KMS-11 (cell line): ENCODE results near the gene ZMAT5.

ENCODE experiments used
- H2AFZ ChIP-seq: fragments of 200-600 bp; sonication (generic); 2 replicates; pipeline ENCODE4 v1.6.1; 2016; ENCODE audit warnings: antibody characterized with exemption, mixed run types, low read depth
- H3K27ac ChIP-seq: fragments of 200-600 bp; sonication (generic); 2 replicates; pipeline ENCODE4 v1.6.1; 2016; ENCODE audit warnings: mild to moderate bottlenecking, mixed run types
- H3K27me3 ChIP-seq: fragments of 200-600 bp; sonication (generic); 2 replicates; pipeline ENCODE4 v1.6.1; 2017; ENCODE audit warnings: mild to moderate bottlenecking, low read depth, mixed run types, moderate library complexity; ENCODE audit not compliant: insufficient read depth
- H3K36me3 ChIP-seq: fragments of 200-600 bp; sonication (generic); 2 replicates; pipeline ENCODE4 v1.6.1; 2017; ENCODE audit warnings: mild to moderate bottlenecking, mixed run types; ENCODE audit not compliant: insufficient read depth
- H3K4me1 ChIP-seq: fragments of 200-600 bp; sonication (generic); 2 replicates; pipeline ENCODE4 v1.6.1; 2016; ENCODE audit warnings: mild to moderate bottlenecking, low read depth, mixed run types; ENCODE audit not compliant: poor library complexity, severe bottlenecking
- H3K4me2 ChIP-seq: fragments of 200-600 bp; sonication (generic); 2 replicates; pipeline ENCODE4 v1.7.0; 2016; ENCODE audit warnings: mild to moderate bottlenecking, mixed run types
- H3K4me3 ChIP-seq: fragments of 200-600 bp; sonication (generic); IDR thresholded peaks from 2 replicates; pipeline ENCODE4 v1.6.1; 2017; ENCODE audit warnings: low read depth, low read length, mixed read lengths; ENCODE audit not compliant: insufficient read depth
- H3K79me2 ChIP-seq: fragments of 200-600 bp; sonication (generic); 2 replicates; pipeline ENCODE4 v1.6.1; 2016; ENCODE audit warnings: low read depth, mixed run types; ENCODE audit not compliant: insufficient read depth
- H3K9ac ChIP-seq: fragments of 200-600 bp; sonication (generic); 2 replicates; pipeline ENCODE4 v1.6.1; 2016; ENCODE audit warnings: mild to moderate bottlenecking, mixed run types
- H4K20me1 ChIP-seq: fragments of 200-600 bp; sonication (generic); 2 replicates; pipeline ENCODE4 v1.6.1; 2016; ENCODE audit warnings: mild to moderate bottlenecking, mixed run types; ENCODE audit not compliant: insufficient read depth
- TF ChIP-seq, protein P1 (sequence below): fragments of 200-600 bp; sonication (generic); conservative IDR thresholded peaks from 2 replicates; pipeline ENCODE4 v1.6.1; 2017; ENCODE audit warnings: low read depth, mild to moderate bottlenecking, antibody characterized with exemption, low read length, moderate library complexity, mixed read lengths

The ZMAT5 gene

DNA sequence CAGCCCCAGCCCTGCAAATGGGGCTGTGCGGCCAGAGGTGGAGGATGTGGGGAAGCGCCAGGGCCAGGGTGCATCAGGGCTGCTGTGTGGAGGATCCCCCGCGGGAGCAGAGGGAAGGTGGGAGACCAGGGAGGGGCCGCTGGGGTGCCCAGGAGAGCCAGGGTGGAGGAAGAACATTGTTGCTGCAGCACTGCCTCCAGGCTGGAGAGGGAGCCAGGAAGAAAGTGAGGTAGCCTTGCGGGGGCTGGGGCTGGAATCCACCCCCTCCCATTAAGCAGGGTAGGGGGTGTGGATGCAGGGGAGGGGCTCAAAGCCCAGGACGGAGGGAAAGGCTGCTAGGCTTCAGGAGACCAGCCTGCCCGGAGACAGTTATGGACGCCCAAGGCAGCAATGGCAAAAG, 32.0 kb downstream of the ZMAT5 start:
- H3K4me3 ChIP-seq = no peak overlapping the region
- H3K4me2 ChIP-seq = no peak overlapping the region
- TF ChIP-seq, protein P1, sequence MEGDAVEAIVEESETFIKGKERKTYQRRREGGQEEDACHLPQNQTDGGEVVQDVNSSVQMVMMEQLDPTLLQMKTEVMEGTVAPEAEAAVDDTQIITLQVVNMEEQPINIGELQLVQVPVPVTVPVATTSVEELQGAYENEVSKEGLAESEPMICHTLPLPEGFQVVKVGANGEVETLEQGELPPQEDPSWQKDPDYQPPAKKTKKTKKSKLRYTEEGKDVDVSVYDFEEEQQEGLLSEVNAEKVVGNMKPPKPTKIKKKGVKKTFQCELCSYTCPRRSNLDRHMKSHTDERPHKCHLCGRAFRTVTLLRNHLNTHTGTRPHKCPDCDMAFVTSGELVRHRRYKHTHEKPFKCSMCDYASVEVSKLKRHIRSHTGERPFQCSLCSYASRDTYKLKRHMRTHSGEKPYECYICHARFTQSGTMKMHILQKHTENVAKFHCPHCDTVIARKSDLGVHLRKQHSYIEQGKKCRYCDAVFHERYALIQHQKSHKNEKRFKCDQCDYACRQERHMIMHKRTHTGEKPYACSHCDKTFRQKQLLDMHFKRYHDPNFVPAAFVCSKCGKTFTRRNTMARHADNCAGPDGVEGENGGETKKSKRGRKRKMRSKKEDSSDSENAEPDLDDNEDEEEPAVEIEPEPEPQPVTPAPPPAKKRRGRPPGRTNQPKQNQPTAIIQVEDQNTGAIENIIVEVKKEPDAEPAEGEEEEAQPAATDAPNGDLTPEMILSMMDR = no peak
- no peaks in the 10 kb centered on the region for H3K79me2 ChIP-seq
- no peak overlapping the region for H3K27ac ChIP-seq
- H3K27me3 ChIP-seq = no peaks in the 10 kb centered on the region
- no peak overlapping the region for H3K9ac ChIP-seq
- no peaks in the 10 kb centered on the region for H4K20me1 ChIP-seq
- no peak overlapping the region for H2AFZ ChIP-seq
- H3K36me3 ChIP-seq = no peaks in the 10 kb centered on the region
- no peaks in the 10 kb centered on the region for H3K4me1 ChIP-seq

DNA sequence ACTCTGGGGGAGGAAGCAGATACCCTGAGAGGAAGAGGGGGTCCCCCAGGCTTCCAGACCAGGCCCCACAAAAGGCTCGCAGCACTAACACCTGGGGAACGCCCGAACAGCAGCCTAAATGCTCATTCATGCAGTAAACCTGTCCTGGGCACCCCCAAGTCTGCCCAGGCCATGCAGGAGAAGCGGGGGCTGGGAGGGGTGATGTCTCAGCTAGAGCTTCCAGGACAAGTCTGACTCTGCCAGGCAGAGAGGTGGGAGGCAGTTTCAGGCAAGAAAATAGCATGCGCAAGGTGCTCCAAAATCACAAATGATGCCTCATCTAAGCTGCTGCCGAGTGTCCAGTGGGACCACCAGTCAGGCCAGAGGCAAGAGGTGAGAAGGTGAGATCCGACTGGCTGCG, 32.4 kb downstream of the ZMAT5 start:
- Histone ChIP-seq H3K27me3 (no peaks in the 10 kb centered on the region), H3K79me2 (no peaks in the 10 kb centered on the region), H3K36me3 (no peaks in the 10 kb centered on the region), H3K9ac (no peak overlapping the region), H3K4me3 (no peak overlapping the region), H3K4me2 (no peak overlapping the region), H3K27ac (no peak overlapping the region), H3K4me1 (no peaks in the 10 kb centered on the region), H2AFZ (no peak overlapping the region), H4K20me1 (no peaks in the 10 kb centered on the region)
- TF ChIP-seq, protein P1 = no peak

DNA sequence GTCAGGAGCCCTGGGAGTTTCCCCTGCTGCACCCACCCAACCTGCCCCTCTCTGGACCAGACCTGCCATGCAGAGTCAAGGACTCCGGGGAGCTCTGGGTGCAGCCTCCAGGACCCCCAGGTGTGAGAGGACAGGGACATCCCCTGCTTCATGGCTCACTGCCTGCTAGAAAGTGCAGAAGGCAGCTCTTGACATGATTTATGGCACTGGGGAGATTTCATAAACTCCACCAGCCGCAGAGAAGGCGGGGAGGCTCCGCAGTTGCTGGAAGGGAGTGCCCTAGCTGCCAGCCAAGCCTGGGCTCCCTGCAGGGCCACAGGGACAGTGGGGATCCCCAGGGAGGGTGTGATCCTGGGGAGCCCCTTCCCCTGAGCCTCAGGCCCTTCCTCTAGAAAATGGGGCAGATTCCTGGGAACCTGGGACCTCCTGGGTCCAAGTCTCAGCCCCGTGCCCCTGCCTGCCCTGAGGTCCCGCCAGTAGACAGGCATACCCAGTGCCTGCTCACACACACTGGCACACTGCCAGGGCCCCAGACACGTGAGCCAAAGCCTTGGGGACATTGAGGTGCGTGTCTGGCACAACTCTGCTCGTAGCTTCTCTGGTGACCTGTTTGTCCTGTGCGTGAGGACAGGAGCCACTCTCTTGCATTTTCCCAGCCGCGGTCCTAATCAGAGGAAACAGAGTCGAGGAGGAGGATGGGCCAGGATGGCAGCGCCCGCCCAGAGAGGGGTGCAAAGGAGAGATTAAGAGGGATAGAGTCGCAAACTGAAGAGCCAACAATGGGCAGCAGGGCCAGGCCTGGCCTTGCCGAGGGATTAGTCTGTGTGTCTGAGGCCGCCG, 33.2 kb downstream of the ZMAT5 start:
- Histone ChIP-seq H3K4me2 (no peak overlapping the region), H3K4me3 (no peak overlapping the region), H3K27ac (no peak overlapping the region), H3K9ac (no peak overlapping the region), H3K79me2 (no peaks in the 10 kb centered on the region), H3K36me3 (no peaks in the 10 kb centered on the region), H3K27me3 (no peaks in the 10 kb centered on the region), H2AFZ (no peak overlapping the region), H4K20me1 (no peaks in the 10 kb centered on the region), H3K4me1 (no peaks in the 10 kb centered on the region)
- TF ChIP-seq, protein P1 = no peak

DNA sequence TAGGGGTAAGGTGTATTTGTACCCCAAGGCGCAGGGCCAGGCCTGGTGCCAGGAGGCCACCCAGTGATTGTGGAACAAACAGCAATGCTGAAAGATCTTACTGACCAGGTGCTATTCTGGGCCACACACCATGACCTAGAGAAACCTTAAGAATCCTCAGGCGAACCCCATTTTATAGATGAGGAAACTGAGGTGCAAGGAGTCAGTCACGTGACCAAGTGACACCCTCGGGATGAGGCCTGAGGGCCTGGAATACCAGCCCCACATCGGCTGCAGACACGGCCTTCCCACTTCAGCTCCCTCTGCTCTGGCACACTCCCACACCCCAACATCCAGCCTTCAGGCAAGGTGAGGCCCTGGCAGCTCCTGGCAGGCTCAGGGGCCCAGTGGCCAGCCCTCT, 33.9 kb downstream of the ZMAT5 start:
- Histone ChIP-seq H3K4me1 (no peaks in the 10 kb centered on the region), H3K4me3 (no peak overlapping the region), H3K4me2 (no peak overlapping the region), H2AFZ (no peak overlapping the region), H3K79me2 (no peaks in the 10 kb centered on the region), H4K20me1 (no peaks in the 10 kb centered on the region), H3K9ac (no peak overlapping the region), H3K27me3 (no peaks in the 10 kb centered on the region), H3K36me3 (no peaks in the 10 kb centered on the region), H3K27ac (no peak overlapping the region)
- TF ChIP-seq, protein P1 = no peak
